GM18909 (cell line): ENCODE measurements around the gene SIN3B.
"Not testable (repeated sequence)": the region's sequence is repeated elsewhere in the genome, so short reads cannot be mapped to it uniquely, and the experiment has no call there.

Experiments used
- ATAC-seq: cut with Tn5 transposase; IDR thresholded peaks from one replicate; pipeline ENCODE4 v1.9.1; 2021; ENCODE audit warnings: mild to moderate bottlenecking; ENCODE audit not compliant: unreplicated experiment, poor library complexity

SIN3B gene

GRCh38 chr19:16862826-16863415 lies 33.7 kb downstream of the SIN3B start:
- ATAC-seq = no peak

- no peak for ATAC-seq
Observed at GRCh38 chr19:16867211-16867610, 38.0 kb downstream of the SIN3B start.

- ATAC-seq = no peak
Observed at GRCh38 chr19:16868423-16869130, 39.4 kb downstream of the SIN3B start.

GRCh38 chr19:16869331-16869972 lies 40.3 kb downstream of the SIN3B start:
- no peak for ATAC-seq

GRCh38 chr19:16871871-16872270 lies 42.7 kb downstream of the SIN3B start:
- ATAC-seq = no peak

GRCh38 chr19:16872728-16873127 lies 43.5 kb downstream of the SIN3B start:
- no peak for ATAC-seq

GRCh38 chr19:16873594-16873993 lies 44.4 kb downstream of the SIN3B start:
- ATAC-seq = no peak

- ATAC-seq = no peak
Observed at GRCh38 chr19:16874250-16874977, 45.2 kb downstream of the SIN3B start.

GRCh38 chr19:16874978-16875299 lies 45.7 kb downstream of the SIN3B start:
- not testable (repeated sequence) for ATAC-seq

- ATAC-seq = no peak
Observed at GRCh38 chr19:16875584-16876555, 46.7 kb downstream of the SIN3B start.

- no peak for ATAC-seq
Observed at GRCh38 chr19:16876904-16877361, 47.7 kb downstream of the SIN3B start.

GRCh38 chr19:16877581-16877980 lies 48.4 kb downstream of the SIN3B start:
- no peak for ATAC-seq

- ATAC-seq = no peak
Observed at GRCh38 chr19:16878181-16878965, 49.2 kb downstream of the SIN3B start.

GRCh38 chr19:16880884-16881554 lies 51.8 kb downstream of the SIN3B start:
- no peak for ATAC-seq

GRCh38 chr19:16882146-16882545 lies 52.9 kb downstream of the SIN3B start:
- ATAC-seq = no peak

GRCh38 chr19:16883522-16883921 lies 54.3 kb downstream of the SIN3B start:
- ATAC-seq = no peak

GRCh38 chr19:16885166-16885565 lies 56.0 kb downstream of the SIN3B start:
- no peak for ATAC-seq

GRCh38 chr19:16886305-16886880 lies 57.2 kb downstream of the SIN3B start:
- ATAC-seq = no peak
